ENCODE data around the gene SHB. TPM values are rescaled to one million over a fixed set of nuclear protein-coding genes. Genes with fewer than 3 reads are reported as not detected.

The SHB gene
- total RNA-seq, 1 experiment from 2014 or later, result 28.7 TPM

GRCh38 chr9:37918665-37919170 lies 150.3 kb downstream of the SHB start:
- Histone ChIP-seq H3K36me3 (ENCODE audit: control insufficient read depth in 1 of 2, insufficient read depth in 2 of 2, low read length in 2 of 2) (peaks cover 7 to 23% of the 10 kb centered on the region in 2 experiments; a peak in 3 of 4 replicates), H3K4me2 (ENCODE audit: low read length) (no peak overlapping the region), H2AFZ (ENCODE audit: low read depth, low read length, poor library complexity, severe bottlenecking) (no peak overlapping the region), H3K79me2 (ENCODE audit: insufficient read depth, low read length) (no peaks in the 10 kb centered on the region), H3K4me3 (replicated peaks in 1 of 2; ENCODE audit: low read depth in 1 of 2, low read length in 2 of 2) (no peak overlapping the region), H3K9me3 (ENCODE audit: control insufficient read depth in 1 of 2, insufficient read depth in 1 of 2, low read depth in 1 of 2, low read length in 2 of 2) (no peaks in the 10 kb centered on the region), H3K9ac (ENCODE audit: low read length) (no peak overlapping the region), H3K27ac (ENCODE audit: low read depth, low read length) (no peak overlapping the region), H4K20me1 (ENCODE audit: insufficient read depth) (no peaks in the 10 kb centered on the region), H3K27me3 (ENCODE audit: insufficient read depth, low read length) (no peaks in the 10 kb centered on the region), H3K9me2 (ENCODE audit: insufficient read depth) (no peaks in the 10 kb centered on the region), H3K4me1 (ENCODE audit: control insufficient read depth in 1 of 2, insufficient read depth in 2 of 2, low read length in 2 of 2) (peaks cover 0 to 4% of the 10 kb centered on the region in 2 experiments; a peak in 1 of 4 replicates)
- RAD21 ChIA-PET (ENCODE audit: low non-redundant PET in 1 of 2, low total read pairs in 2 of 2, uncharacterized antibody in 2 of 2, unreplicated experiment in 2 of 2), result no interaction called here
- no peak for ATAC-seq
- POLR2A ChIA-PET, result interaction anchor here (0.6 to 0.7 kb wide), 2 partner anchors 259 to 429 kb away, joined by 3 to 4 read pairs; no protein-coding TSS in a partner anchor
- TF ChIP-seq ZFX (IDR thresholded peaks at IDR 0.05) (no peak), CEBPB (IDR thresholded peaks at IDR 0.05; ENCODE audit: low read depth) (no peak), EZH2phosphoT487 (IDR thresholded peaks at IDR 0.05; ENCODE audit: borderline replicate concordance) (no peak), POLR2A (IDR thresholded peaks at IDR 0.05; ENCODE audit: borderline replicate concordance, extremely low read depth, insufficient read depth, insufficient read length) (no peak), EZH2 (IDR thresholded peaks at IDR 0.05) (no peak), POLR2AphosphoS5 (IDR thresholded peaks at IDR 0.05; ENCODE audit: low read depth, low read length) (no peak), SRF (IDR thresholded peaks at IDR 0.05; ENCODE audit: low read depth) (no peak), TCF7L2 (IDR thresholded peaks at IDR 0.05; ENCODE audit: borderline replicate concordance, extremely low read depth, insufficient read depth, insufficient read length) (no peak)
- TF ChIP-seq, protein P1, sequence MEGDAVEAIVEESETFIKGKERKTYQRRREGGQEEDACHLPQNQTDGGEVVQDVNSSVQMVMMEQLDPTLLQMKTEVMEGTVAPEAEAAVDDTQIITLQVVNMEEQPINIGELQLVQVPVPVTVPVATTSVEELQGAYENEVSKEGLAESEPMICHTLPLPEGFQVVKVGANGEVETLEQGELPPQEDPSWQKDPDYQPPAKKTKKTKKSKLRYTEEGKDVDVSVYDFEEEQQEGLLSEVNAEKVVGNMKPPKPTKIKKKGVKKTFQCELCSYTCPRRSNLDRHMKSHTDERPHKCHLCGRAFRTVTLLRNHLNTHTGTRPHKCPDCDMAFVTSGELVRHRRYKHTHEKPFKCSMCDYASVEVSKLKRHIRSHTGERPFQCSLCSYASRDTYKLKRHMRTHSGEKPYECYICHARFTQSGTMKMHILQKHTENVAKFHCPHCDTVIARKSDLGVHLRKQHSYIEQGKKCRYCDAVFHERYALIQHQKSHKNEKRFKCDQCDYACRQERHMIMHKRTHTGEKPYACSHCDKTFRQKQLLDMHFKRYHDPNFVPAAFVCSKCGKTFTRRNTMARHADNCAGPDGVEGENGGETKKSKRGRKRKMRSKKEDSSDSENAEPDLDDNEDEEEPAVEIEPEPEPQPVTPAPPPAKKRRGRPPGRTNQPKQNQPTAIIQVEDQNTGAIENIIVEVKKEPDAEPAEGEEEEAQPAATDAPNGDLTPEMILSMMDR (IDR thresholded peaks at IDR 0.05 in 2 of 3, conservative IDR thresholded peaks at IDR 0.05 in 1 of 3; ENCODE audit: borderline replicate concordance in 1 of 3, insufficient read depth in 1 of 3, low read depth in 2 of 3, low read length in 2 of 3), result no peak
- no TSS peak for BruUV-seq (replicated peaks)
- intact Hi-C loops (cut with micrococcal nuclease), result loop anchor here (5.0 kb wide), 1 partner anchor 49 kb away; no protein-coding TSS in a partner anchor
- no peak for DNase-seq (ENCODE audit: low read depth, low spot score)
- CTCF ChIA-PET, result no interaction called here
